Measurements from ENCODE around the gene PTPRJ. TPM values are rescaled to one million over a fixed set of nuclear protein-coding genes. Genes with fewer than 3 reads are reported as not detected.

The PTPRJ gene
- total and polyA plus RNA-seq, 2 of the 4 experiments (the other 2 are of a cell fraction), result 5.6 to 14.9 TPM

- peak overlapping the region; percentile 83 for H2AFZ ChIP-seq (replicated peaks; ENCODE audit: low read length, poor library complexity)
- peak overlapping the region; percentile 33 for H2BK120ac ChIP-seq (ENCODE audit: low read depth, low read length)
- H3K4ac ChIP-seq (ENCODE audit: low read depth, low read length), result peak overlapping the region; percentile 73
- no peaks in the 10 kb centered on the region for H3K36me3 ChIP-seq (ENCODE audit: control insufficient read depth, insufficient read depth, low read length)
- H4K20me1 ChIP-seq (ENCODE audit: insufficient read depth, low read length), result no peaks in the 10 kb centered on the region; the same call in 1 of the 2 replicates
- WGBS, 2 experiments (ENCODE audit: extremely low coverage in 2 of 2, insufficient read length in 1 of 2), result 71% methylated on average over 5 of the region's 17 CpGs; no CpG with 5 or more reads in 1 of the 2 experiments
- peaks cover 19% of the 10 kb centered on the region for H3K4me1 ChIP-seq (ENCODE audit: control insufficient read depth, insufficient read depth, low read length)
- peak overlapping the region; percentile 80 for H3K14ac ChIP-seq (replicated peaks; ENCODE audit: low read depth, low read length)
- peak overlapping the region; percentile 96 for H3K4me2 ChIP-seq (ENCODE audit: low read depth, low read length)
- no peaks in the 10 kb centered on the region for H3K27me3 ChIP-seq (ENCODE audit: control insufficient read depth, insufficient read depth, low read length)
- peaks cover 9% of the 10 kb centered on the region for H3K9me1 ChIP-seq (ENCODE audit: insufficient read depth, low read length)
- peak overlapping the region; percentile 58 to 59; a peak in 3 of 4 replicates for H4K8ac ChIP-seq (ENCODE audit: low read depth in 2 of 2, low read length in 2 of 2)
- dilution Hi-C loops (cut with HindIII; ENCODE audit: low sequenced_read_pairs, unreplicated experiment) (no loop called here), intact Hi-C loops (cut with micrococcal nuclease) (loop anchor here (2.0 kb wide), 1 partner anchor 43 kb away; no protein-coding TSS in a partner anchor), in situ Hi-C loops (cut with MboI; ENCODE audit: low sequenced_read_pairs) (no loop called here)
- peak overlapping the region; percentile 70 for H4K91ac ChIP-seq (ENCODE audit: insufficient read depth, low read depth, low read length)
- ATAC-seq (ENCODE audit: low read depth), result no peak
- peak overlapping the region; percentile 88 for H3K23ac ChIP-seq (ENCODE audit: low read depth, low read length)
- H3K56ac ChIP-seq (ENCODE audit: extremely low read depth, insufficient read depth, low read length), result 0 out of 2 replicates have a peak overlapping the region, but pooled peaks have one; percentile 35
- peak overlapping the region; percentile 35 for H2AK5ac ChIP-seq (ENCODE audit: low read depth, low read length)
- no peak for TF ChIP-seq CTCF (conservative IDR thresholded peaks at IDR 0.05; ENCODE audit: low read depth, low read length)
- no peak for TF ChIP-seq RAD21 (IDR thresholded peaks at IDR 0.05; ENCODE audit: low read length)
- no peak for TF ChIP-seq RCOR1 (IDR thresholded peaks at IDR 0.05; ENCODE audit: insufficient replicate concordance, low read length)
- no peak for TF ChIP-seq MXI1 (IDR thresholded peaks at IDR 0.05; ENCODE audit: borderline replicate concordance, low read depth, low read length)
- no peak for TF ChIP-seq CEBPB (IDR thresholded peaks at IDR 0.05; ENCODE audit: low read depth, low read length)
- TF ChIP-seq FOS (IDR thresholded peaks at IDR 0.05; ENCODE audit: low read depth, low read length), result no peak
- TF ChIP-seq USF2 (IDR thresholded peaks at IDR 0.05; ENCODE audit: low read depth, low read length), result no peak
- no peak for TF ChIP-seq CHD1 (IDR thresholded peaks at IDR 0.05; ENCODE audit: low read depth, low read length)
- no peak for TF ChIP-seq RFX5 (IDR thresholded peaks at IDR 0.05; ENCODE audit: low read depth, low read length)
- DNase-seq, result no peak
- peak overlapping the region; percentile 85 for H2AK9ac ChIP-seq (replicated peaks; ENCODE audit: low read depth, low read length, poor library complexity)
- H2BK15ac ChIP-seq (ENCODE audit: low read depth, low read length), result 0 out of 3 replicates have a peak overlapping the region, but pooled peaks have one; percentile 3
- H3K4me3 ChIP-seq (ENCODE audit: insufficient read depth, low read depth, low read length), result peak overlapping the region; percentile 96
- ChIA-PET POLR2A (ENCODE audit: unreplicated experiment) (no interaction called here), CTCF (no interaction called here)
- H2BK5ac ChIP-seq (ENCODE audit: low read depth, low read length, poor library complexity, severe bottlenecking), result peak overlapping the region; percentile 14
- peaks cover 24 to 48% of the 10 kb centered on the region in 2 experiments; a peak in 2 of 4 replicates for H3K79me1 ChIP-seq (ENCODE audit: low read depth in 1 of 2, low read length in 2 of 2)
- H4K5ac ChIP-seq (ENCODE audit: low read depth, low read length), result peak overlapping the region; percentile 42
- peak overlapping the region; percentile 27; the same call in 1 of the 2 replicates for H2BK20ac ChIP-seq (ENCODE audit: low read depth, low read length)
- peak overlapping the region; percentile 79 for H3K9ac ChIP-seq (ENCODE audit: low read depth, low read length)
- no peaks in the 10 kb centered on the region for H3K9me3 ChIP-seq (ENCODE audit: control insufficient read depth, insufficient read depth, low read length)
- no TSS peak for BruUV-seq (replicated peaks)
- H3K18ac ChIP-seq (ENCODE audit: low read depth, low read length), result peak overlapping the region; percentile 36; the same call in 1 of the 2 replicates
- peak overlapping the region; percentile 4 for H3K27ac ChIP-seq (ENCODE audit: insufficient read depth, low read length)
Observed at GRCh38 chr11:47981667-47982404, 1.5 kb downstream of the PTPRJ start.
